ENCODE data around the gene ST6GALNAC3.
"Not testable (repeated sequence)": the region's sequence is repeated elsewhere in the genome, so short reads cannot be mapped to it uniquely, and the experiment has no call there.

The ST6GALNAC3 gene

DNA sequence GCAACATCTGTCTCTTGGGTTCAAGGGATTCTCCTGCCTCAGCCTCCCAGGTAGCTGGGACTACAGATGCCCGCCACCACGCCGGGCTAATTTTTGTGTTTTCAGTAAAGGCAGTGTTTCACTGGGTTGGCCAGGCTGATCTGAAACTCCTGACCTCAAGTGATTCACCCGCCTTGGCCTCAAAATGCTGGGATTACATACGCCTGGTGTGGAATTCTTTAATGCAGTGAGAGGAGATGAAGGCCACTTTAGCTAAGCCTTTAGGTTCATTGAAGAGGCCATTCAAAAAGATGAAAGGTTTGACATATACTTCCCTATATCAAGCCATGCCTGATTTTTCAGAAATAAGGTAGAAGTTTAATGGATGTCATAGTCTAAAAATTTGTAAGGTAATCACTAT lies 162.7 kb downstream of the ST6GALNAC3 start:
- no peak for FAIRE-seq
- no peak for DNase-seq (ENCODE audit: insufficient read length, low spot score)

DNA sequence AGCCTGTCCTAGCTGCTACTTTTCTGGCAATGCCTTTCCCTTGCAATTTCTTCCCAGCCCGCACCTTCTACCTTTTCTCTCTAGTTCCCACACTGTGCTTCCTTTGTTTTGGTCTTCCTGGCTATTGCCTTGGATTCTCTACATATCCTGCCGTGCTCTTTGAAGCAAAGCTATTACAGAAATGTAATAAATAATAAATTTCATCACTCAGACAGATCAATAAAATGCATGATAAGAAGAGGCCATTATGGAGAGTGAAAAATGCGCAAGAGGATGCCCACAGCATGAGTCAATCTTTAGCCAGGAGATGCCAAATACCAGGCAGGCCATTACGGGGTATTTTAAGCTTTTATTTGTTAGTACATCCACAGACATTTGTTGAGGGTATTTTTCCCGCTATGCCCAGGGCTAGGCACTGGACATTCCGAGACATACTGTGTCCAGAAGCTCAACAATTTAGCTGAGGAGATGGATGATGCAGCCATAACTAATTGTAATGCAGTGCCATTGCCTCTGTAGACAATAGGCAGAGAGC lies 163.6 kb downstream of the ST6GALNAC3 start:
- FAIRE-seq = no peak
- peak; percentile 12 for DNase-seq (ENCODE audit: insufficient read length, low spot score)

DNA sequence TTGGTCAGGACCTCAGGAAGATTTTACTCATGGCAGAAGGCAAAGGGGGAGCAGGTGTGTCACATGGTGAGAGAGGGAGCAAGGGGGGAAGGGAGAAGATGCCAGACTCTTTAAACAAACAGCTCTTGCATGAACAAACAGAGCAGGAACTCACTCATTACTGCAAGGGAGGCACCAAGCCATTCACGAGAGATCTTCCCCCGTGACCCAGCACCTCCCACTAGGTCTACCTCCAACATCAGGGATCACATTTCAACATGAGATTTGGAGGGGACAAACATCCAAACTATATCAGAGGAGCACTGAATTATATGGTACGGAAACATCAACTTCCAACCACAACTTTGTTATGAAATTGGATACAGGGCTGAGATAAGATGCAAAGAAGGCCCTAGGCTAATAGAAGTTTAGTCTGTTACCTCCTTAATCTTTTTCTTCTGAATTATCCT lies 164.9 kb downstream of the ST6GALNAC3 start:
- DNase-seq (ENCODE audit: insufficient read length, low spot score) (no peak), FAIRE-seq (no peak)

DNA sequence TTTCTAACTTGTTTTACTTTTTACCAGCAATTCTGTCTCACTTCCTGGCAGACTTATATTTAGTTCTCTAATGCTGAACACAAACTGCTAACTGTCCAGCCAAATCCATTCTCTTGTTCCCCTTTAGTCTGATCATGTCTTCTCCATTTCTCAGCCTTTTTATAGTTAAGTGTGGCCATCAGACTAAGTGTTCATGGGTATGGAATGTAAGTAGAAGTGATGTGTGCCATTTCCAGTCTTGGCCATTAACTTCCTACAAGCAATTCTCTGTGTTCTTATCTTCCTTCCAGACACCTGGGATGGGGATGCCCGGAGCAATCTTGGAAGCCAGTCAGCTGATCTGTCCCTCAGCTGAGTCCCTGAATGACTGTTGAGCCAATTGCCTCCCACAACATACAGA lies 165.8 kb downstream of the ST6GALNAC3 start:
- FAIRE-seq = no peak
- DNase-seq (ENCODE audit: insufficient read length, low spot score) = no peak

GRCh38 chr1:76242587-76242986 lies 168.0 kb downstream of the ST6GALNAC3 start:
- not testable (repeated sequence) for DNase-seq (ENCODE audit: insufficient read length, low spot score); FAIRE-seq

DNA sequence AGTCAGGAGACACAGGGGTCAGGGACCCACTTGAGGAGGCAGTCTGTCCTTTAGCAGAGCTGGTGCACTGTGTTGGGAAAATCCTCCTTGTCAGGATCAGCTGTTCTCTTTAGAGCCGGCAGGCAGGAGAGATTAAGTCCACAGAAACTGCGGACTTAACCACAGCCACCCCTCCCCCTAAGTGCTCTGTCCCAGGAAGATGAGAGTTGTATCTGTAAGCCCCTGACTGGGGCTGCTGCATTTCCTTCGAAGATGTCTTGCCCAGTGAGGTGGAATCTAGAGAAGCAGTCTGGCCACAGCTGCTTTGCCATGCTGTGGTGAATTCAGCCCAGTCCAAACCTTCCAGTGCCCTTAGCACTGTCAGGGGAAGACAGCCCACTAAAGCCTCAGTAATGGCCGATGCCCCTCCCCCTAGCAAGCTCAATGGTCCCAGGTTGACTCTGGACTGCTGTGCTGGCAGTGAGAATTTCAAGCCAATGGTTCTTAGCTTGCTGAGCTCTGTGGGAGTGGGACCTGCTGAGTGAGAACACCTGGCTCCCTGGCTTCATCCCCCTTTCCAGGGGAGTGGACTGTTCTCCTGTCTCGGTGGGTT lies 172.8 kb downstream of the ST6GALNAC3 start:
- FAIRE-seq (no peak), DNase-seq (ENCODE audit: insufficient read length, low spot score) (no peak)

GRCh38 chr1:76250271-76250670 lies 175.7 kb downstream of the ST6GALNAC3 start:
- FAIRE-seq = no peak
- DNase-seq (ENCODE audit: insufficient read length, low spot score) = no peak

DNA sequence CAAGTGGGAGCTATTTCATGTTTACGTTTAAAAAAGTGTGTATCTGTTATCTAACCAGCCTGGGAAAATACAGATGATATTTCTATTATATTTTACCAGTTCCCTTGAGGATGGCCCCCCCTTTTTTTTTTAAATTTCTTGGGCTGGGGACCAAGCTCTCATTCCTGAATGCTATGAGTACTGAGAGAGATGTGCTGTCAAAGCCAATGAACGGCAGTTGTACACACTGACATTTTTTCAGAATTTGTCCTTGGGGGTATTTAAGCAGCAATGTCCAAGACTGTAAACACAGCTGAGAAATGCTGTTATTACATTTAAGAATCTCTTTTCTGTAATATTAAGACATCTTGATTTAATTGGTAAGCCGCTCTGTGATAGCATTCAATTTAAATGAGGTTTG lies 177.9 kb downstream of the ST6GALNAC3 start:
- DNase-seq (ENCODE audit: insufficient read length, low spot score) = no peak
- FAIRE-seq = no peak

- DNase-seq (ENCODE audit: insufficient read length, low spot score) = no peak
- no peak for FAIRE-seq
Observed at GRCh38 chr1:76254104-76255030, 179.8 kb downstream of the ST6GALNAC3 start.

- FAIRE-seq = no peak
- DNase-seq (ENCODE audit: insufficient read length, low spot score) = no peak
Observed at GRCh38 chr1:76256289-76257223, 182.0 kb downstream of the ST6GALNAC3 start.

GRCh38 chr1:76257823-76258222 lies 183.3 kb downstream of the ST6GALNAC3 start:
- DNase-seq (ENCODE audit: insufficient read length, low spot score) = no peak
- FAIRE-seq = no peak

GRCh38 chr1:76259270-76259669 lies 184.7 kb downstream of the ST6GALNAC3 start:
- DNase-seq (ENCODE audit: insufficient read length, low spot score) = no peak
- FAIRE-seq = no peak

DNA sequence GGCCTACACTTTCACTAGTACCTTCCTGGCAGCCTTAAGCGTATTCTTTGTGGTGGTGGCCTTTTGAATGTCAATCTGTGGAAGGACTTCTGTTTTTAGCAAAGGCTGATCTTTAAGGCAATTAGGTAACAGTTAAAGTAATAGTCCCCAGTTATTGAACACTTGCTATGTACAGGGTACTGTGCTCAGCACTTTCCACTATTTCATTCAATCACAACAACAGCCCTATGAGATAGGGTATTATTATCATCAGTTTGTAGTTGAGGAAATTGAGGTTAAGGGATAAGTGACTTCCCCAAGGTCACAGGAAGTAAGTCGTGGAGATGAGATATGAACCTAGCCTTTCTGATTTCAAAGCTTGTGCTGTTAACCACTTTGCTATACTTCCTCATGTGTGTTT lies 185.7 kb downstream of the ST6GALNAC3 start:
- no peak for DNase-seq (ENCODE audit: insufficient read length, low spot score)

GRCh38 chr1:76262601-76263000 lies 188.1 kb downstream of the ST6GALNAC3 start:
- DNase-seq (ENCODE audit: insufficient read length, low spot score) (no peak), FAIRE-seq (no peak)

More for the DNA sequence above, 185.7 kb downstream of the ST6GALNAC3 start:
- no peak for FAIRE-seq

- no peak for DNase-seq (ENCODE audit: insufficient read length, low spot score)
- no peak for FAIRE-seq
Observed at GRCh38 chr1:76264642-76265041, 190.1 kb downstream of the ST6GALNAC3 start.

DNA sequence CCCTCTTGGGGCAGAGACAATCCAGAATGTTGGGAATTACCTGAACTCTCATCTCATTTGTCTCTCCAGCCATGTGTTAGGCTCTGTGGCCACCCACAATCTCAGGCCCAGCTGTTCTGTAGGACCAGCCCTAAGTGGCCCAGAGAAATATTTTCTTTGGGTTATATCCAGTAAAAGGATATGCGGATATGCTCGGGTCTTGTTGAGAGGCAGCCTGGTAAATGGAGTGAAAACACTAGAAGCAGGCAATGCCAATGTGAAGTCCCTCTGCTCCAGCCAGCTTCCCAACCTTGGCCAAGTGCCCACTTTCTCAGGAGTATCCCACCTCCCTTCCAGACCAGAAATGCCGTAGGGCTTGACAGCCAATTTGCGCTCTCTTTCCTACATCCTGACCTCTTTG lies 192.2 kb downstream of the ST6GALNAC3 start:
- DNase-seq (ENCODE audit: insufficient read length, low spot score) (no peak), FAIRE-seq (no peak)

DNA sequence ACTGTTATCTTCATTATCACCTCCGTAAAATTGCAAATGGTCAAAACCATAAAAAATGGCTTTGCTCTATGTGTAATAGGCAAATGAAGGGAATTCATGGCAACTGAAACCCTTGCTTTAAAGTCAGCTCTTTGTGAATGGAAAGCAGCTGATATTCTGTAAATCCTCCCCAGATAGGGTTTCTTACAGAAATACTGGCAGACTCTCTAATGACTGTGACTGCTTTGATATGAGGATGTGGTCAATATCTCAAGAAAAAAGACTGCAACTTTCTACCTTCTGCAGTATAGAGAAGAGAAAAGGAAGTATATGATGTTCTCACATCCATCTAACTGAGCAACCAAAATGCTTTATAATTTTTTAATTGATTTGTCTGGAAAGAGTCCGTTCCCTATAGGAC lies 193.1 kb downstream of the ST6GALNAC3 start:
- DNase-seq (ENCODE audit: insufficient read length, low spot score) = no peak
- FAIRE-seq = no peak

- FAIRE-seq (no peak), DNase-seq (ENCODE audit: insufficient read length, low spot score) (no peak)
Observed at GRCh38 chr1:76268341-76268740, 193.8 kb downstream of the ST6GALNAC3 start.

DNA sequence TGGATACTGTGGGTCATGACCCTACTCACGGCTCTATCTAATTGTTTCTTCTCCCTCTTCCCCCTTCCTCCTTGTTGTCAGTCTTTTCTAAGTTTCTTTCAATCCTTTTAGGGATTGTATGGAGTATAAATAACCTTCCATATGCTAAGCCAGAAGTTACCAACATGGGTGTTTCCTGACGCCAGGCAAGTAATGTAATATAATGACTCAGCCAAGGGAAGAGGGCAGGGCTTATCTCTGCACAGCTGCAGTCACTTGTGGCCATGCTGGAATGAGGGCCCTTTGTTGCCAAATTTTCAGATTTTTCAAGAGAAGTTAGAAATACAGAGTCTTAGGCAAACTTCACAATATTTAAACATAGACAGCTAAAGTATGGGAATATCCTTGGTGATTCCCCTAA lies 194.6 kb downstream of the ST6GALNAC3 start:
- FAIRE-seq (no peak), DNase-seq (ENCODE audit: insufficient read length, low spot score) (no peak)

DNA sequence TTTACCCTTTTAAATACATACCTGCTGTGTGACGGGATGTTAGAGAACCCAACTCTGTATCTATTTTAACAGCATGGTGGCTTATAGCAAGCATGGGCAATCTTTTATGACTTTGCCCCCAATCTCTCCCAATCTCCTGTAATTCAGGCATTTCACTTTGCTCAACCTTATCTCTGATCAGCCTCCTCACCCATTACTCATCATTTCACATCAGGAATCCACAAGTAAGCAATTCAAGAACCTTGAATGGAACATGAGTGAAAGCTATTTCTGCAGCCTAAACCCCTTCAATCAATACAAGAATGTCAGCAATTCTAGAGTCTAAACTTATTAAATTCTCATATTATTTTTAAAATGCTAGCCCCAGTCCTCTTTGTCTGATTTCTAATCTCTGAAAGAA lies 199.8 kb downstream of the ST6GALNAC3 start:
- DNase-seq (ENCODE audit: insufficient read length, low spot score) = no peak
- FAIRE-seq = no peak

- FAIRE-seq (no peak), DNase-seq (ENCODE audit: insufficient read length, low spot score) (no peak)
Observed at GRCh38 chr1:76274718-76275117, 200.2 kb downstream of the ST6GALNAC3 start.
